Neural progenitor cell (in vitro differentiated cells): ENCODE data around the gene SCART1. TPM values are rescaled to one million over a fixed set of nuclear protein-coding genes. Genes with fewer than 3 reads are reported as not detected.
"Not testable (repeated sequence)": the region's sequence is repeated elsewhere in the genome, so short reads cannot be mapped to it uniquely, and the experiment has no call there.

Source experiments
- DNase-seq: peaks from one replicate; pipeline ENCODE4 v3.0.0-alpha.2; 2016; ENCODE audit warnings: low spot score
- H2AFZ ChIP-seq: fragments of 200-600 bp; sonication (generic); replicated peaks from 2 replicates; pipeline ENCODE4 v1.6.1; 2016; ENCODE audit warnings: antibody characterized with exemption
- H3F3A ChIP-seq: fragments of 200-600 bp; sonication (generic); 2 replicates; pipeline ENCODE4 v1.6.1; 2016; ENCODE audit warnings: antibody characterized with exemption, low read depth
- H3K27ac ChIP-seq: fragments of 200-600 bp; sonication (generic); 2 replicates; pipeline ENCODE4 v1.5.1; 2016; ENCODE audit warnings: mild to moderate bottlenecking
- H3K27me3 ChIP-seq: fragments of 200-600 bp; sonication (generic); 2 replicates; pipeline ENCODE4 v1.6.1; 2016; ENCODE audit warnings: mild to moderate bottlenecking, moderate library complexity
- H3K36me3 ChIP-seq: fragments of 200-600 bp; sonication (generic); 2 replicates; pipeline ENCODE4 v1.5.1; 2016
- H3K4me1 ChIP-seq: fragments of 200-600 bp; sonication (generic); 2 replicates; pipeline ENCODE4 v1.6.1; 2016; ENCODE audit warnings: mixed run types
- H3K4me2 ChIP-seq: fragments of 200-600 bp; sonication (generic); 2 replicates; pipeline ENCODE4 v1.6.1; 2016
- H3K4me3 ChIP-seq: fragments of 200-600 bp; sonication (generic); 2 replicates; pipeline ENCODE4 v1.5.1; 2016
- H3K79me2 ChIP-seq: fragments of 200-600 bp; sonication (generic); 2 replicates; pipeline ENCODE4 v1.6.1; 2016; ENCODE audit warnings: low read depth
- H3K9ac ChIP-seq: fragments of 200-600 bp; sonication (generic); 2 replicates; pipeline ENCODE4 v1.6.1; 2016
- H3K9me3 ChIP-seq: fragments of 200-600 bp; sonication (generic); 2 replicates; pipeline ENCODE4 v1.5.1; 2016; ENCODE audit warnings: low read depth
- H4K20me1 ChIP-seq: fragments of 200-600 bp; sonication (generic); 2 replicates; pipeline ENCODE4 v1.6.1; 2016; ENCODE audit warnings: low read depth
- H3K27ac Mint-ChIP-seq: 3 replicates; pipeline ENCODE4 v1.8.0; 2021; ENCODE audit warnings: mixed read lengths
- H3K27me3 Mint-ChIP-seq: 2 replicates; pipeline ENCODE4 v1.8.0; 2022; ENCODE audit warnings: low read depth, mild to moderate bottlenecking, inconsistent platforms, moderate library complexity, mixed read lengths; ENCODE audit not compliant: insufficient read depth
- H3K36me3 Mint-ChIP-seq: 3 replicates; pipeline ENCODE4 v1.8.0; 2021; ENCODE audit warnings: mixed read lengths
- H3K4me1 Mint-ChIP-seq: 3 replicates; pipeline ENCODE4 v1.8.0; 2021; ENCODE audit warnings: mixed read lengths
- H3K4me3 Mint-ChIP-seq: 3 replicates; pipeline ENCODE4 v1.8.0; 2021; ENCODE audit warnings: mild to moderate bottlenecking, moderate library complexity, mixed read lengths
- H3K9me3 Mint-ChIP-seq: 3 replicates; pipeline ENCODE4 v1.8.0; 2020; ENCODE audit warnings: mixed read lengths
- EZH2 ChIP-seq: fragments of 200-600 bp; sonication (generic); IDR thresholded peaks from 2 replicates; pipeline ENCODE4 v1.6.1; 2017; ENCODE audit warnings: antibody characterized with exemption, mild to moderate bottlenecking, moderate library complexity
- EZH2phosphoT487 ChIP-seq: fragments of 200-600 bp; sonication (generic); IDR thresholded peaks from 2 replicates; pipeline ENCODE4 v1.6.1; 2017; ENCODE audit warnings: antibody characterized with exemption
- total RNA-seq: library from RNA; depleted of rRNA; stranded (reverse); fragments of >200 nt; gene quantifications from 2 replicates; pipeline ENCODE4 v1.2.3, GENCODE V29; 2015; ENCODE audit warnings: low replicate concordance
- TF ChIP-seq, protein P1 (sequence below): fragments of 200-600 bp; sonication (generic); IDR thresholded peaks from 2 replicates; pipeline ENCODE4 v1.5.1; 2017; ENCODE audit warnings: antibody characterized with exemption, mild to moderate bottlenecking

The SCART1 gene
- total RNA-seq, 1 donor from 2014 or later, result 0.49 TPM

GRCh38 chr10:133497363-133497762 lies 43.6 kb downstream of the SCART1 start:
- not testable (repeated sequence) for H3F3A ChIP-seq, H3K36me3 ChIP-seq, H3K9ac ChIP-seq, H3K27ac Mint-ChIP-seq, H3K4me1 ChIP-seq, H3K4me3 Mint-ChIP-seq, H3K36me3 Mint-ChIP-seq, H3K4me2 ChIP-seq, H3K9me3 ChIP-seq, H3K4me3 ChIP-seq, H3K27me3 ChIP-seq, H2AFZ ChIP-seq, H3K27ac ChIP-seq, H3K4me1 Mint-ChIP-seq, H3K27me3 Mint-ChIP-seq, H3K79me2 ChIP-seq, H4K20me1 ChIP-seq
- TF ChIP-seq, protein P1, sequence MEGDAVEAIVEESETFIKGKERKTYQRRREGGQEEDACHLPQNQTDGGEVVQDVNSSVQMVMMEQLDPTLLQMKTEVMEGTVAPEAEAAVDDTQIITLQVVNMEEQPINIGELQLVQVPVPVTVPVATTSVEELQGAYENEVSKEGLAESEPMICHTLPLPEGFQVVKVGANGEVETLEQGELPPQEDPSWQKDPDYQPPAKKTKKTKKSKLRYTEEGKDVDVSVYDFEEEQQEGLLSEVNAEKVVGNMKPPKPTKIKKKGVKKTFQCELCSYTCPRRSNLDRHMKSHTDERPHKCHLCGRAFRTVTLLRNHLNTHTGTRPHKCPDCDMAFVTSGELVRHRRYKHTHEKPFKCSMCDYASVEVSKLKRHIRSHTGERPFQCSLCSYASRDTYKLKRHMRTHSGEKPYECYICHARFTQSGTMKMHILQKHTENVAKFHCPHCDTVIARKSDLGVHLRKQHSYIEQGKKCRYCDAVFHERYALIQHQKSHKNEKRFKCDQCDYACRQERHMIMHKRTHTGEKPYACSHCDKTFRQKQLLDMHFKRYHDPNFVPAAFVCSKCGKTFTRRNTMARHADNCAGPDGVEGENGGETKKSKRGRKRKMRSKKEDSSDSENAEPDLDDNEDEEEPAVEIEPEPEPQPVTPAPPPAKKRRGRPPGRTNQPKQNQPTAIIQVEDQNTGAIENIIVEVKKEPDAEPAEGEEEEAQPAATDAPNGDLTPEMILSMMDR, result peak; percentile 30
- H3K9me3 Mint-ChIP-seq, result peaks cover 31% of the 10 kb centered on the region
- peak; percentile 10 for DNase-seq

- not testable (repeated sequence) for H4K20me1 ChIP-seq, H3K27ac Mint-ChIP-seq, H3K4me3 Mint-ChIP-seq, H3K27me3 ChIP-seq, H2AFZ ChIP-seq, H3K79me2 ChIP-seq, H3K36me3 ChIP-seq, H3K9me3 ChIP-seq, H3K27me3 Mint-ChIP-seq, H3K9ac ChIP-seq, H3K36me3 Mint-ChIP-seq, H3K4me3 ChIP-seq, H3K27ac ChIP-seq, H3F3A ChIP-seq, H3K4me2 ChIP-seq, DNase-seq, H3K4me1 Mint-ChIP-seq, H3K4me1 ChIP-seq
- H3K9me3 Mint-ChIP-seq, result peaks cover 29% of the 10 kb centered on the region
Observed at GRCh38 chr10:133499176-133499575, 45.4 kb downstream of the SCART1 start.

GRCh38 chr10:133500897-133501296 lies 47.2 kb downstream of the SCART1 start:
- H3K4me1 Mint-ChIP-seq, H3K27ac ChIP-seq, H3K79me2 ChIP-seq, H3K4me3 Mint-ChIP-seq, H3K9ac ChIP-seq, H3K4me2 ChIP-seq, H3K9me3 ChIP-seq, H3K27me3 ChIP-seq, H3K4me3 ChIP-seq, H3K36me3 Mint-ChIP-seq, H3K27ac Mint-ChIP-seq, H4K20me1 ChIP-seq, H2AFZ ChIP-seq, H3K36me3 ChIP-seq, H3K27me3 Mint-ChIP-seq, DNase-seq, H3K4me1 ChIP-seq, H3F3A ChIP-seq: not testable (repeated sequence)
- peaks cover 25% of the 10 kb centered on the region for H3K9me3 Mint-ChIP-seq

DNA sequence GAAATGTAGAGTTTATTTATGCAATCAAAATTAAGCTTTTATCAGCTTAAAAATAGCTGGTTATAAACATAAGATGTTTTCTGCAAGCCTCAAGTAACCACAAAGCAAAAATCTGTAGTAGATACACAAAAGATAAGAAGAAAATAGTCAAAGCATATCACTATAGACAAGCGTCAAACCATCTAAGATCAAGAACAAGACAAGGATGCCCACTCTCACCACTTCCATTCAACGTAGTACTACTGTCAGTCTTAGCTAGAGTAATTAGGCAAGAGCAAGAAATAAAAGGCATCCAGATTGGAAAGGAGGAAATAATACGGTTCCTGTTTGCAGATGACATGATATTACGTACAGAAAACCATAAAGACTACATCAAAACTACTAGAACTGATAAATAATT lies 56.0 kb downstream of the SCART1 start:
- Histone ChIP-seq H2AFZ (no peak overlapping the region), H3K9ac (no peak overlapping the region), H3F3A (no peaks in the 10 kb centered on the region), H4K20me1 (no peaks in the 10 kb centered on the region), H3K9me3 (peaks cover 15% of the 10 kb centered on the region), H3K36me3 (no peaks in the 10 kb centered on the region), H3K4me3 (no peak overlapping the region), H3K4me1 (no peaks in the 10 kb centered on the region), H3K79me2 (no peaks in the 10 kb centered on the region), H3K4me2 (no peak overlapping the region), H3K27ac (no peak overlapping the region), H3K27me3 (no peaks in the 10 kb centered on the region)
- no peak for DNase-seq
- H3K9me3 Mint-ChIP-seq, result peaks cover 2% of the 10 kb centered on the region
- TF ChIP-seq, protein P1, result no peak
- TF ChIP-seq EZH2 (no peak), EZH2phosphoT487 (no peak)
- H3K27ac Mint-ChIP-seq, result no peak overlapping the region
- H3K27me3 Mint-ChIP-seq, result peaks cover 3% of the 10 kb centered on the region
- no peaks in the 10 kb centered on the region for H3K36me3 Mint-ChIP-seq
- H3K4me3 Mint-ChIP-seq, result no peak overlapping the region
- no peaks in the 10 kb centered on the region for H3K4me1 Mint-ChIP-seq
